GM23338 (cell line): Measurements from ENCODE around the gene PRRG1. TPM values are rescaled to one million over a fixed set of nuclear protein-coding genes. Genes with fewer than 3 reads are reported as not detected.

Experiments
- ATAC-seq: fragments of 200-7000 bp; cut with Tn5 transposase; 3 replicates; pipeline ENCODE4 v1.9.1; 2020
- DNase-seq: peaks from one replicate; pipeline ENCODE4 v3.0.0-alpha.2; 2015; ENCODE audit warnings: low spot score
- H2AFZ ChIP-seq: fragments of 200-600 bp; sonication (generic); 2 replicates; pipeline ENCODE4 v1.8.0; 2016; ENCODE audit warnings: antibody characterized with exemption, mild to moderate bottlenecking, moderate library complexity
- H3F3A ChIP-seq: fragments of 200-600 bp; sonication (generic); replicated peaks from 2 replicates; pipeline ENCODE4 v1.8.0; 2017; ENCODE audit warnings: antibody characterized with exemption, mixed run types, low read depth
- H3K27ac ChIP-seq: fragments of 200-600 bp; sonication (generic); 2 replicates; pipeline ENCODE4 v1.6.1; 2016; ENCODE audit warnings: low read depth
- H3K27me3 ChIP-seq: fragments of 200-600 bp; sonication (generic); 2 replicates; pipeline ENCODE4 v1.8.0; 2016; ENCODE audit warnings: mild to moderate bottlenecking, mixed run types, moderate library complexity; ENCODE audit not compliant: insufficient read depth
- H3K36me3 ChIP-seq: fragments of 200-600 bp; sonication (generic); 2 replicates; pipeline ENCODE4 v1.8.0; 2016; ENCODE audit warnings: mild to moderate bottlenecking; ENCODE audit not compliant: insufficient read depth
- H3K4me1 ChIP-seq: fragments of 200-600 bp; sonication (generic); 2 replicates; pipeline ENCODE4 v1.8.0; 2016; ENCODE audit warnings: mild to moderate bottlenecking, moderate library complexity; ENCODE audit not compliant: insufficient read depth
- H3K4me2 ChIP-seq: fragments of 200-600 bp; sonication (generic); 2 replicates; pipeline ENCODE4 v1.7.1; 2017; ENCODE audit warnings: mixed run types
- H3K4me3 ChIP-seq: fragments of 200-600 bp; sonication (generic); 2 replicates; pipeline ENCODE4 v1.6.1; 2016; ENCODE audit warnings: mixed run types
- H3K79me2 ChIP-seq: fragments of 200-600 bp; sonication (generic); replicated peaks from 2 replicates; pipeline ENCODE4 v1.8.0; 2017; ENCODE audit warnings: mild to moderate bottlenecking; ENCODE audit not compliant: insufficient read depth
- H3K9me2 ChIP-seq: fragments of 200-600 bp; sonication (generic); 2 replicates; pipeline ENCODE4 v1.8.0; 2017; ENCODE audit not compliant: insufficient read depth
- H4K20me1 ChIP-seq: fragments of 200-600 bp; sonication (generic); replicated peaks from 2 replicates; pipeline ENCODE4 v1.8.0; 2017; ENCODE audit warnings: mild to moderate bottlenecking; ENCODE audit not compliant: insufficient read depth
- H3K27ac Mint-ChIP-seq: 2 replicates; pipeline ENCODE4 v1.8.0; 2020; ENCODE audit warnings: inconsistent platforms, mild to moderate bottlenecking, moderate library complexity, mixed read lengths
- H3K27me3 Mint-ChIP-seq: 3 replicates; pipeline ENCODE4 v1.8.0; 2022; ENCODE audit warnings: low read depth, mild to moderate bottlenecking, moderate library complexity, mixed read lengths, inconsistent platforms; ENCODE audit not compliant: insufficient read depth, poor library complexity
- H3K36me3 Mint-ChIP-seq: 3 replicates; pipeline ENCODE4 v1.8.0; 2021; ENCODE audit warnings: low read depth, mild to moderate bottlenecking, inconsistent platforms, moderate library complexity, mixed read lengths
- H3K4me1 Mint-ChIP-seq: 3 replicates; pipeline ENCODE4 v1.8.0; 2020; ENCODE audit warnings: mild to moderate bottlenecking, inconsistent platforms, mixed read lengths
- H3K4me3 Mint-ChIP-seq: 3 replicates; pipeline ENCODE4 v1.8.0; 2021; ENCODE audit warnings: moderate library complexity, mild to moderate bottlenecking, inconsistent platforms, mixed read lengths
- H3K9me3 Mint-ChIP-seq: 3 replicates; pipeline ENCODE4 v1.8.0; 2020; ENCODE audit warnings: moderate library complexity, mild to moderate bottlenecking, inconsistent platforms, mixed read lengths
- CREB1 ChIP-seq: fragments of 250-450 bp; sonication (Bioruptor Pico); IDR thresholded peaks from 2 replicates; pipeline ENCODE4 v1.5.0; 2020; ENCODE audit warnings: low read depth, mild to moderate bottlenecking, moderate library complexity
- ETS1 ChIP-seq: IDR thresholded peaks from 2 replicates; pipeline ENCODE4 v1.6.1; 2016; ENCODE audit warnings: antibody characterized with exemption
- EZH2 ChIP-seq: fragments of 200-600 bp; sonication (generic); IDR thresholded peaks from one replicate; pipeline ENCODE4 v1.8.0; 2017; ENCODE audit warnings: antibody characterized with exemption, mild to moderate bottlenecking, low read depth; ENCODE audit not compliant: unreplicated experiment
- EZH2phosphoT487 ChIP-seq: fragments of 200-600 bp; sonication (generic); IDR thresholded peaks from one replicate; pipeline ENCODE4 v1.8.1; 2018; ENCODE audit warnings: antibody characterized with exemption; ENCODE audit not compliant: unreplicated experiment
- POLR2AphosphoS5 ChIP-seq: IDR thresholded peaks from 2 replicates; pipeline ENCODE4 v1.6.1; 2016; ENCODE audit warnings: antibody characterized with exemption, low read depth
- REST ChIP-seq: IDR thresholded peaks from one replicate; pipeline ENCODE4 v1.6.1; 2018; ENCODE audit warnings: antibody characterized with exemption; ENCODE audit not compliant: unreplicated experiment
- STAT1 ChIP-seq: IDR thresholded peaks from one replicate; pipeline ENCODE4 v1.6.1; 2016; ENCODE audit warnings: antibody characterized with exemption; ENCODE audit not compliant: unreplicated experiment
- ZNF331 ChIP-seq: fragments of 250-450 bp; sonication (Bioruptor Pico); IDR thresholded peaks from 2 replicates; pipeline ENCODE4 v1.5.0; 2020; ENCODE audit warnings: low read depth, mild to moderate bottlenecking, moderate library complexity
- ZNF462 ChIP-seq: fragments of 250-450 bp; sonication (Bioruptor Pico); IDR thresholded peaks from 2 replicates; pipeline ENCODE4 v1.5.0; 2020; ENCODE audit warnings: mild to moderate bottlenecking, moderate library complexity
- polyA plus RNA-seq: library from polyadenylated mRNA; unstranded; fragments of >200 nt; fragmentation: Nextera tagmentation; extraction: Ambion mirVana; gene quantifications from 2 replicates; pipeline ENCODE4 v1.2.1, GENCODE V29; 2016
- total RNA-seq: library from RNA; depleted of rRNA; stranded (reverse); fragments of >200 nt; shearing (Covaris generic); gene quantifications from 2 replicates; pipeline ENCODE4 v1.2.3, GENCODE V29; 2014

PRRG1 gene
- total and polyA plus RNA-seq, 2 experiments from 2014 or later: 3.8 to 10.8 TPM

GRCh38 chrX:37330642-37331041 lies 18.5 kb upstream of the PRRG1 start:
- Histone ChIP-seq H3K4me1 (no peaks in the 10 kb centered on the region), H2AFZ (no peak overlapping the region), H3K4me3 (no peak overlapping the region), H3K79me2 (no peaks in the 10 kb centered on the region), H3K9me2 (no peaks in the 10 kb centered on the region), H3F3A (no peaks in the 10 kb centered on the region), H4K20me1 (no peaks in the 10 kb centered on the region), H3K27me3 (no peaks in the 10 kb centered on the region), H3K4me2 (no peak overlapping the region), H3K27ac (no peak overlapping the region), H3K36me3 (no peaks in the 10 kb centered on the region)
- Mint-ChIP-seq H3K27ac (no peak overlapping the region), H3K36me3 (no peaks in the 10 kb centered on the region), H3K4me1 (peaks cover 5% of the 10 kb centered on the region; the same call in 2 of the 3 replicates), H3K9me3 (no peaks in the 10 kb centered on the region), H3K27me3 (no peaks in the 10 kb centered on the region), H3K4me3 (no peak overlapping the region)
- no peak for ATAC-seq
- TF ChIP-seq STAT1 (no peak), EZH2 (no peak), EZH2phosphoT487 (no peak), CREB1 (CRISPR knock-in tag) (no peak), ETS1 (no peak)
- DNase-seq: no peak

- DNase-seq: no peak
- Histone ChIP-seq H3K27me3 (no peaks in the 10 kb centered on the region), H3K4me3 (no peak overlapping the region), H3F3A (no peaks in the 10 kb centered on the region), H3K4me2 (no peak overlapping the region), H3K36me3 (no peaks in the 10 kb centered on the region), H2AFZ (no peak overlapping the region), H3K9me2 (no peaks in the 10 kb centered on the region), H3K79me2 (no peaks in the 10 kb centered on the region), H3K27ac (no peak overlapping the region), H3K4me1 (no peaks in the 10 kb centered on the region), H4K20me1 (no peaks in the 10 kb centered on the region)
- no peak for ATAC-seq
- Mint-ChIP-seq H3K36me3 (no peaks in the 10 kb centered on the region), H3K27me3 (peaks cover 2% of the 10 kb centered on the region), H3K4me1 (peaks cover 8% of the 10 kb centered on the region; the same call in 2 of the 3 replicates), H3K27ac (no peak overlapping the region), H3K9me3 (no peaks in the 10 kb centered on the region), H3K4me3 (no peak overlapping the region)
- TF ChIP-seq ZNF331 (CRISPR knock-in tag) (no peak), POLR2AphosphoS5 (no peak), ETS1 (no peak), ZNF462 (CRISPR knock-in tag) (no peak), REST (no peak)
Observed at GRCh38 chrX:37331546-37331945, 17.6 kb upstream of the PRRG1 start.
